SK-N-SH (cell line): Measurements from ENCODE around the gene ZNF474.

ENCODE experiments used
- CTCF ChIP-seq: fragments of 200-600 bp; sonication (generic); IDR thresholded peaks from 2 replicates; pipeline ENCODE4 v1.6.1; 2017; ENCODE audit warnings: antibody characterized with exemption, mild to moderate bottlenecking, moderate library complexity
- EP300 ChIP-seq, 2 experiments: IDR thresholded peaks; 2 replicates each; pipeline versions ENCODE4 v1.4.0 to v1.6.1; 2012; ENCODE audit warnings: borderline replicate concordance in 1 of 2, low read depth in 1 of 2, low read length in 1 of 2
- GABPA ChIP-seq: IDR thresholded peaks from 2 replicates; pipeline ENCODE4 v1.4.0; 2012; ENCODE audit warnings: low read depth, mild to moderate bottlenecking
- IRF3 ChIP-seq: fragments of 150-350 bp; IDR thresholded peaks from 2 replicates; pipeline ENCODE4 v1.6.1; 2016; ENCODE audit warnings: mild to moderate bottlenecking, low read depth, low read length
- JUND ChIP-seq: IDR thresholded peaks from 2 replicates; pipeline ENCODE4 v1.4.0; 2012
- MAX ChIP-seq: IDR thresholded peaks from 2 replicates; pipeline ENCODE4 v1.4.0; 2012; ENCODE audit warnings: low read depth
- MXI1 ChIP-seq: IDR thresholded peaks from 2 replicates; pipeline ENCODE4 v1.6.1; 2012; ENCODE audit warnings: mild to moderate bottlenecking, low read depth, low read length, improper control_type of control experiment
- PBX3 ChIP-seq: IDR thresholded peaks from 2 replicates; pipeline ENCODE4; 2012
- RAD21 ChIP-seq: IDR thresholded peaks from 2 replicates; pipeline ENCODE4 v1.6.1; 2012; ENCODE audit warnings: mild to moderate bottlenecking, low read length
- RCOR1 ChIP-seq: fragments of 150-350 bp; IDR thresholded peaks from 2 replicates; pipeline ENCODE4 v1.6.1; 2017; ENCODE audit warnings: antibody characterized with exemption, low read length
- RFX5 ChIP-seq: IDR thresholded peaks from 2 replicates; pipeline ENCODE4 v1.6.1; 2012; ENCODE audit warnings: mild to moderate bottlenecking, improper control_type of control experiment, low read length
- TAF1 ChIP-seq: IDR thresholded peaks from 2 replicates; pipeline ENCODE4 v1.6.1; 2012; ENCODE audit warnings: low read depth, mild to moderate bottlenecking, low read length, moderate library complexity, borderline replicate concordance

GRCh38 chr5:122195802-122196394 is 66.6 kb downstream of the ZNF474 start:
- TF ChIP-seq CTCF = peak; percentile 74
- no peak for TF ChIP-seq GABPA
- TF ChIP-seq EP300 (IDR thresholded peaks at IDR 0.05; ENCODE audit: borderline replicate concordance in 1 of 2, low read depth in 1 of 2, low read length in 1 of 2) = no peak
- TF ChIP-seq MAX = no peak
- TF ChIP-seq IRF3 = no peak
- TF ChIP-seq RAD21 = peak; percentile 90
- no peak for TF ChIP-seq PBX3
- no peak for TF ChIP-seq JUND
- TF ChIP-seq RFX5 = no peak
- TF ChIP-seq MXI1 = no peak
- TF ChIP-seq RCOR1 = no peak
- no peak for TF ChIP-seq TAF1
